SIG-M5 treated with dmso at 0.1 percent for 504 hours (cell line): ENCODE data around the gene JMJD8.
A peak's percentile ranks its signal among the peaks of the same experiment; 100 is the strongest.

Experiments used
- DNase-seq: peaks from one replicate; lab custom pipeline; 2025; ENCODE audit not compliant: unreplicated experiment; lab: John Stamatoyannopoulos, UW

Gene JMJD8

GRCh38 chr16:684071-684794, at the start of gene JMJD8:
Gene JMJD8, minus strand, starts transcription at chr16:684334. Its CDS starts 15 bp downstream, at chr16:684319.
- DNase-seq: peak; percentile 90

DNA sequence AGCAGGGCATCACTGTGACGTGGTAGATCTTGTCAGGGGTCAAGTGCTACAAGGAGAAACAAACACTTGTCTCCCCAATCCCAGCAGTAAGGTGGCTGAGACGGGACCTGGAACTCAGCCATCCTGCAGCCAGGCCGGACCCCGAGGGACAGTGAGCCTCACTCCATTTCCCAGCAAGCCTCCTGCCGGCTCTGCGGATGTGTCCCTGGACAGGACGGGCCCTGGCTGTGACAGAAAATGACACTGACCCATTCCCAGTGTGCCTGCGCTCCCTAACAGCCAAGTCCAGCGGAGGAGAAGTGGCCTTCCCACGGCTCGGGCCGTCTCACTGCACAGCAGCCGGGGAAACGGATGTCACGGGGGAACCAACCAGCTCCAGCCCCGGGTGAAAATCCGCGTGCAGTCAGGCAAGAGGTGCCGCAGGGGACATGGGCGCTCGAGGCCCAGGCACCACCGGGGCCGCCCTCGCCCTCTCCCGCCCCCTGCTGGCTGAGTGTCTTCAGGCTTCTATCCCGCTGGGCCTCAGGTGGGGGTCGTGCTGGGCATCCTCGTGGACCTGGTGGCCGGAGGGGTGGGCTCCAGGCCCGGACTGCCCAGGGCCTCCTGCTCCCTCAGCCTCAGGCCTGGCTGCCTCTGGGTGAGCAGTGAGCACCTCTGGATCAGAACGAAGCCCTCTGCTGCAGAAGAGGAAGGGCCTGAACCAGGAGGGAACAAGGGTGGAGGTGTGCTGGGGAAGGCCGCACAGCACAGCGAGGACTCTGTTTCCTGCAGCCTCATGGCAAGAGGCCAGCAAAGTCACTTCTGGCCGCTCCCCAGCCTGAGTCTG, 49.5 kb upstream of the JMJD8 start:
- no peak for DNase-seq

DNA sequence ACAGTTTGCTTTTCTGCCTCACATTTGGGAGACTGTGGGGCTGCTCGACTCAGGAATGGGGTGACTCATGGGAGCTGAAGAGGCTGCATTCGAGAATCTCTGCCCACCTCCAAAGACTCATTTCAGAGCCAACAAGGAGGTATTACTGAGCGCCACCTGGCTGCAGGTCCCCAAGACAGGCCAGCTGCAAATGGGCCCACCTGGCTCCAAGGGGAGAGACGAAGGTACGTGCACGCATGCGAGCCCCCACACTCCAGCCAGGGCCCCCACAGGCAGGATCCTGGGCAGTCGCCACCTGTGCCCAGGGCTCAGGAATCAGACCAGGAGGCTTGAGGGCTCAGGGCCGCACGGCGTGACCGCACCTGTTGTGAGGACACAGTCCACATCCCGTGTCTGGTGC, 48.8 kb upstream of the JMJD8 start:
- no peak for DNase-seq

- DNase-seq: no peak
Measured at GRCh38 chr16:732332-732731, 48.2 kb upstream of the JMJD8 start.

- no peak for DNase-seq
Measured at GRCh38 chr16:730666-731509, 46.8 kb upstream of the JMJD8 start.

- no peak for DNase-seq
Measured at GRCh38 chr16:729768-730665, 45.9 kb upstream of the JMJD8 start.

DNA sequence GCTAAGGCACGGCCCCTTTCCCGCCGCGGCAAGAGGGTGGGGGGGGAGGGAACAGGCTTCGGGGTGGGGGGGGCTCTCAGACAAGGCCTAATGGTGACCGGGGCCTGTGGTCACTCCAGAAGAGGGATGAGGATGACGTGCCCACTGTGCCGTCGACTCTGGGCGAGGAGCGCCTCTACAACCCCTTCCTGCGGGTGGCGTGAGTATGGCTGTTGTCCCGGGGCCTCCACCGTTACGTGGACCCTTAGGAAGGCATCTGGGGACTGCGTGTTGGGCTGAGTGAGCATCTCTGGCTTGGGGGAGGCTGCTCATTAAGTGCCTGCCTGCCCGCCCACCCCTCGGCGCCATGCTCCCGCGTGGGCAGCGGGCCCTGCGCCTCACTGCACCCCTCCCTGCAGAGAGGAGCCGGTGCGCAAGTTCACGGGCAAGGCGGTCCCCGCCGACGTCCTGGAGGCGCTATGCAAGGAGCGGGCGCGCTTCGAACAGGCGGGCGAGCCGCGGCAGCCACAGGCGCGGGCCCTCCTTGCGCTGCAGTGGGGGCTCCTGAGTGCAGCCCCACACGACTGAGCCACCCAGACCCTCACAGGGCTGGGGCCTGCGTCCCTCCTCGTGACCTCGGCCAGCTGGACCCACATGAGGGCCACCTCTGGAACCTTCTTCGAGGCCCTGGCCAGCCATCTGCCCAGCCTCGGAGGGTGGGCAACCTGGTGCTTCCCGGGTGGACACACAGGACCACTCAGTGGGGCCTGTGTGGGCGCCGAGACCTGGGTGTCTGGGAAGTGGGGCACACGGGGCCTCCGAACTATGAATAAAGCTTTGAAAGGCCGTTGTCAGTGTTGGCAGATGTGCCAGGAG, 45.0 kb upstream of the JMJD8 start:
- DNase-seq: no peak

GRCh38 chr16:728131-728889, 44.2 kb upstream of the JMJD8 start:
- peak; percentile 81 for DNase-seq

DNA sequence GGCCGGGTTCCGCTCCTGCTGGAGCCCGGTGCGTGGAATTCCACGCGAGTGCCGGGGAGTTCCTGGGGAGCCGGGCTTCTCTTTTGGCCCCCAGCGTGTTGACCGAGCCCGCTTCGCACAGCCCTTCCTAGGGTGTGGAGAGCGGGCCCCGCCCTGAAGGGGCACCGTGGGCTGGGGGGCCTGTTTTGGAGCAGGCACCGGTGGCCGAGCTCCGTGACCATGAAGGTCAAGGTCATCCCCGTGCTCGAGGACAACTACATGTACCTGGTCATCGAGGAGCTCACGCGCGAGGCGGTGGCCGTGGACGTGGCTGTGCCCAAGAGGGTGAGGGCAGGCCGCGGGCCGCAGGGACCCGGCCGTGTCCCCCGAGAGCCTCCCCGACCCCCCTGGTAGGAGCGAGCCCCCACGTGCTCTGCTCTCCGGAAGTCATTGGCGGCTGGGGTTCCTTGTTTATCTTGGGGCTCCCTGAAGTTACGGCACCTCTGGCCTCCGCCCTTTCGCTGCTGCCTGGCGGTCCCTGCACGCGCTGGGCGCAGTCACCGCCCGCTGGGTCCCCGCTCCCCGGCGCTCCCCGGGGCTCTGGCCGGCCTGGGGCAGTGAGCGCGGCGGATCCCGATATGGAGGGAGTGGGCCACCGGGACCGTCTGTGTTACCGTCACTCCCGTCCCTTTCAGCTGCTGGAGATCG, 43.3 kb upstream of the JMJD8 start:
- DNase-seq: peak; percentile 38

DNA sequence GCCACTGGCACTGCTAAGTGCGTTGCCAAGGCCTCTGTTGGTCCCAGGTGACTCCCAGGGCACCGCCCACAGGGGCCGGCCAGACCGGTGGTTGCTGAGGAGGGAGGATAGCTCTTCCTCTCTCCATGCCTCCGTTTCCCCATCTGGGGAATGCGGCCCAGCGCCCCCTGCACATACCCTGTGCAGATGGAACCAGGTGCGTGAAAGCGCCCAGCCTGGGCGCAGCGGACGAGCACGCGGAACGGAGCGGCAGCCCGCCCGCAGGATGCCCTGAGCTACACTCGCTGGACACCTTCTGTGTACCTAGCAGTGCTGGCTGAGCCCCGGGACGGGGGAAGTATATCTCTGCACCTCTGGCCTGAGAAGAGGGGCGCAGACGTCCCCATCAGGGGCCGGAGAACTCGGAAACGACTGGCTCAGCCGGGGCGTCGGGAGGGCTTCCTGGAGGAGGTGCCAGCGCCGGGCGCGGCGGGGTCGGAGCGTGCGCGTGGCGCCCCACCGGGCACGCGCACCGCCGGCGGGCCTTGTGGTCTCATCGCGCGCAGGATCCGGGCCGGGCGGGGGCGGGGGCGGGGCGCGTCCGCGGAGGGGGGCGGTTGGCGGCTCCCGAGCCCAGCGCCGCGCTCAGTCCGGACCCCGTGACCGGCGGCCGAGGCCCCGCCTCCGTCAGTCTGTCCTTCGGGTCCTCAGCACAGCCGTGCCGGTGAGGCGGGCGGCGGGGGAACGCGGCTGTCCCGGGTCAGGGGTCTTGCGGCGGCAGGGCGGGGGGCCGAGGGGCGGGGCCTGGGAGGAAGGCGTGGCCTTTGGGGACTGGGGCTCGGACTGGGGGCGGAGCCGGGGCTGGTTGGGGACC, 42.5 kb upstream of the JMJD8 start, which contains the start of the genes CCDC78 and HAGHL:
Gene CCDC78 (minus strand): TSS at position 6 of the 853 bp plus-strand sequence. CDS start 76 bp downstream, outside the sequence.
Gene HAGHL (plus strand): TSS at position 669 of the 853 bp plus-strand sequence. CDS start 404 bp downstream, outside the sequence.
- DNase-seq: peak; percentile 68

DNA sequence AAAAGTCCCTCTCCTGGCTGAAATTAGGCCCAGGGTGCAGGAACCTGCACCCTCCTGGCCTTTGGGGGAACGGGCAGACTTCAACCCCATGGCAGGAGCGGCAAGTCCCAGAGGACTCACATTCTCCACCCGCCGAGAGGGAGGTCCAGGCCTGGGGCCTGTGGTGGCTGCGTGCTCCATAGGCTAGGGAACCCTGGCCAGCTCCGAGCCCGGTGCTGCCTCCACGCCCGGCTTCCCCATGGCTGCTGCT, 42.0 kb upstream of the JMJD8 start:
- DNase-seq: no peak

GRCh38 chr16:725463-726187, 41.5 kb upstream of the JMJD8 start:
- no peak for DNase-seq

DNA sequence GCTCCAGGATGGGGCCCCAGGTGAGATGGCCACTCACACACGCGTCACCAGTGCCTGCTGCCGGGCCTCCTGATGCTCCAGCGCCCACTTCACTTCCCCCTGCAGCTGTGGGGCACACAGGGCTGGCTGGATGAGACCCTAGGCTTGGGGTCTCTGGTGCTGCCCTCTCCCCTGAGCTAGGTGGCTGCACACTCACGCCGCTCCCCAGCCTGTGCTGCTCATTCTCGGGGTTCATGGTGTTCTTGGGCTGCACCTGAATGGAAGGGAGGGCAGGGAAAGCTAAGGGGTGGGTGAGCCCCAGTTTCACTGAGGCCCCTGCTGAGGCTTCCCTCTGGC, 40.9 kb upstream of the JMJD8 start:
- DNase-seq: no peak

DNA sequence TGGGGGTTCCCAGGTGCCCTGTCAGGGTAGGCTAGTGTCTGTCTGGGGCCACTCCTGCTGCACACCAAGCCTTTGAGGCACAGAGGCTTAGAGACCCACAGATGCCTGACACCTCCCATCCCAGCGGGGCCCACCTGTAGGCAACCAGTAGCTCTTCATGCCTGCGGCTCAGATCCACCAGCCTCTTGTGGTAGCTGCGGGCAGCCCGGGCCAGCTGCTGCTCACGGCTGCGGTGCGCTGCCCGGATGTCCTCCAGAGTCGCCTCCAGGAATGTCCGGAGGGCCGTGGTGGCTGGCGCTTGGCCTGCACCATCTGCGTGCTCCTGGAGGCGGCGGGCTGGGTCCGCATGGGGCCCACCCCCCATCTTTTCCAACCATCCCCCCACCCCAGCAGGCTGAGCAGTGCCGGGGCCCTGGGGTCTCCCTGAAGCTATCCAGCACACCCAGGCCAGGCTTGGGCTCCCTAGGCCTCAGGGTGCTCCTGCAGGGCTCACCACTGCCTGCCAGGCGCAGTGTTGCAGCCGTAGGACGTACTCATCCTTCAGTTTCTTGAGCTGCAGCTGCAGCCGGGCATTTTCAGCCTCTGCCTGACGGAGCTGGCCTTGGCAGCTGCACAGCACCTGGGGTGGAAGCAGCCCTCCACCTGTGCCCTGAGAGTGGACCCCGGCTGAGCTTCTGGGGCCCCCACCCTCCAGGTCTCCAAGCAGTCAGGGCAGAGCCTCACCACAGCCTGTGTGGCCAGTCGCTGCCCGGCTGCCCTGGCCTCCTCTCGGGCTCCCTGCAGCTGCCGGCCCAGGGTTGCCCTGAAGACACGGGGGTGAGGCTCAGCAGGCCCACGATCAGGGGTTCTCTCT, 40.3 kb upstream of the JMJD8 start:
- no peak for DNase-seq

DNA sequence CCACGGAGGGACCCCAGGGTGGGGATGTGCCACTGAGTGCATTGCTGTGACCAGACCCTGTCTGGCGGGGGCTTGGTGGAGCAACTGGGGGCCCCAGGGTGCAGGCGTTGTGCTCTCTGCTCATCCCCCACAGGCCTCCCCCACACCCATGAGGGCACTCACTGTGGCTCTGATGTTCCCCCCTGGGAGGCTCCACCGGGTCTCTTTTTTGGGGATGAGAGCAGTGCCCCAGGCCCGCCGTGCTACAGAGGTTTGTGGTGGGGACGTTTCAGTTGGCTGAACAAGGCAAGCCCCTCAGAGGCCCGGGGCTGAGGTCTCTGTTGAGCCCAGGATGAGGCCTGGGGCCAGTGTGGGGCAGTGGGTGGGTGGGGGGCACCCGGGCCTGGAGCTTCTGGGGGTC, 39.6 kb upstream of the JMJD8 start:
- no peak for DNase-seq
